K562 (cell line): Measurements from ENCODE around the gene ADIPOR1. TPM values are rescaled to one million over a fixed set of nuclear protein-coding genes. Genes with fewer than 3 reads are reported as not detected.

Experiments
- ATAC-seq: fragments of 200-7000 bp; cut with Tn5 transposase; 3 replicates; pipeline ENCODE4 v1.9.1; 2020; ENCODE audit warnings: moderate library complexity
- BruUV-seq: library from RNA; stranded (reverse); fragments of 400-500 nt; replicated peaks from 2 replicates; lab custom pipeline; 2021; lab: Mats Ljungman, UMichigan
- CTCF ChIA-PET: fragments of 300-600 bp; formaldehyde crosslinking; extraction: SDS; loops from one replicate; lab custom pipeline; 2021; ENCODE audit warnings: low intra/inter-chr PET ratio; lab: Yijun Ruan, JAX
- POLR2A ChIA-PET: fragments of 300-600, 350-650 bp; sonication (Branson Sonifier 250); formaldehyde crosslinking; extraction: SDS; loops from one replicate; lab custom pipeline; 2021; ENCODE audit warnings: antibody characterized with exemption, inconsistent platforms; lab: Yijun Ruan, JAX
- DNase-seq, 4 experiments: peaks; one replicate each; pipeline versions ENCODE4 v3.0.0 to v3.0.0-alpha.2; 2011 to 2018; ENCODE audit warnings: low spot score in 3 of 4, mixed read lengths in 3 of 4; ENCODE audit errors: extremely low read depth in 1 of 4
- FAIRE-seq: peaks from 2 replicates; lab custom pipeline; 2011; peaks lifted over from hg19 to GRCh38; lab: Jason Lieb, UNC
- H2AFZ ChIP-seq: 2 replicates; pipeline ENCODE4 v1.6.0; 2011; ENCODE audit warnings: low read depth, low read length, control low read depth, inconsistent platforms
- H3K27ac ChIP-seq: fragments of 200-600 bp; 3 replicates; pipeline ENCODE4 v1.8.0; 2011; ENCODE audit warnings: low read depth, mild to moderate bottlenecking, control low read depth, inconsistent platforms, low read length, moderate library complexity, mixed read lengths; ENCODE audit errors: extremely low read depth
- H3K27me3 ChIP-seq, 2 experiments: fragments of 300-600 bp in 1 of 2; 2 replicates in 1 of 2; 3 replicates in 1 of 2; pipeline versions ENCODE4 v1.6.0 to v1.8.0; 2011; ENCODE audit warnings: inconsistent platforms in 2 of 2, low read length in 2 of 2, mild to moderate bottlenecking in 1 of 2, mixed read lengths in 1 of 2, moderate library complexity in 1 of 2; ENCODE audit not compliant: control insufficient read depth in 2 of 2, insufficient read depth in 2 of 2
- H3K36me3 ChIP-seq: fragments of 300-600 bp; 3 replicates; pipeline ENCODE4 v1.8.0; 2011; ENCODE audit warnings: mild to moderate bottlenecking, low read length, inconsistent platforms; ENCODE audit not compliant: control insufficient read depth, insufficient read depth
- H3K4me1 ChIP-seq, 2 experiments: fragments of 200-600 bp in 1 of 2; replicated peaks in 1 of 2; 2 replicates in 1 of 2; 3 replicates in 1 of 2; pipeline versions ENCODE4 v1.5.1 to v1.8.0; 2011; ENCODE audit warnings: inconsistent platforms in 2 of 2, low read length in 2 of 2, mild to moderate bottlenecking in 1 of 2, mixed read lengths in 1 of 2, moderate library complexity in 1 of 2; ENCODE audit not compliant: control insufficient read depth in 2 of 2, insufficient read depth in 2 of 2
- H3K4me2 ChIP-seq: 2 replicates; pipeline ENCODE4 v1.6.1; 2011; ENCODE audit warnings: low read length, control low read depth, inconsistent platforms, mixed read lengths; ENCODE audit not compliant: insufficient read depth
- H3K4me3 ChIP-seq: fragments of 200-600 bp; sonication (generic), shearing (Covaris generic); 2 replicates; pipeline ENCODE4 v1.5.1; 2016; ENCODE audit warnings: control low read depth, inconsistent platforms
- H3K79me2 ChIP-seq: fragments of 200-600 bp; 3 replicates; pipeline ENCODE4 v1.8.0; 2011; ENCODE audit warnings: low read length, inconsistent platforms; ENCODE audit not compliant: control insufficient read depth, insufficient read depth
- H3K9ac ChIP-seq, 2 experiments: 2 replicates each; pipeline versions ENCODE4 v1.6.0 to v1.6.1; 2011; ENCODE audit warnings: low read depth in 2 of 2, low read length in 2 of 2, control low read depth in 1 of 2, inconsistent platforms in 1 of 2, mild to moderate bottlenecking in 1 of 2, mixed read lengths in 1 of 2; ENCODE audit not compliant: insufficient read depth in 1 of 2
- H3K9me1 ChIP-seq: one replicate; pipeline ENCODE4 v1.6.0; 2011; ENCODE audit warnings: inconsistent platforms, mild to moderate bottlenecking, low read length, moderate library complexity; ENCODE audit not compliant: control insufficient read depth, insufficient read depth
- H3K9me3 ChIP-seq: replicated peaks from 2 replicates; pipeline ENCODE4 v1.5.1; 2011; ENCODE audit warnings: low read depth, low read length, inconsistent platforms; ENCODE audit not compliant: control insufficient read depth, insufficient read depth
- H4K20me1 ChIP-seq: replicated peaks from 2 replicates; pipeline ENCODE4 v1.6.1; 2011; ENCODE audit warnings: low read length, inconsistent platforms, mixed read lengths; ENCODE audit not compliant: control insufficient read depth, insufficient read depth
- BCOR ChIP-seq: fragments of 450-650 bp; IDR thresholded peaks from 2 replicates; pipeline ENCODE4 v1.6.1; 2016
- CTCFL ChIP-seq: IDR thresholded peaks from 2 replicates; pipeline ENCODE4 v1.6.1; 2011; ENCODE audit warnings: borderline replicate concordance, low read depth, mild to moderate bottlenecking, moderate library complexity, low read length; ENCODE audit not compliant: insufficient read depth, poor library complexity, severe bottlenecking
- E4F1 ChIP-seq: fragments of 250-450 bp; sonication (Bioruptor Pico); IDR thresholded peaks from 2 replicates; pipeline ENCODE4 v1.5.0; 2021; ENCODE audit warnings: mild to moderate bottlenecking, borderline replicate concordance
- FOXK2 ChIP-seq, 2 experiments: fragments of 450-650 bp; IDR thresholded peaks in 1 of 2; conservative IDR thresholded peaks in 1 of 2; 2 replicates each; pipeline ENCODE4 v1.6.1; 2016; ENCODE audit warnings: low read depth in 2 of 2, mild to moderate bottlenecking in 1 of 2
- MEIS2 ChIP-seq: fragments of 450-650 bp; IDR thresholded peaks from 2 replicates; pipeline ENCODE4 v1.6.1; 2014; ENCODE audit warnings: mild to moderate bottlenecking; ENCODE audit not compliant: partially characterized antibody
- MXD1 ChIP-seq: fragments of 250-450 bp; sonication (Bioruptor Pico); IDR thresholded peaks from 2 replicates; pipeline ENCODE4 v1.8.0; 2021; ENCODE audit warnings: borderline replicate concordance, mild to moderate bottlenecking, moderate library complexity; ENCODE audit not compliant: poor library complexity, severe bottlenecking
- NFYB ChIP-seq: IDR thresholded peaks from 2 replicates; pipeline ENCODE4 v1.6.1; 2011; ENCODE audit warnings: mild to moderate bottlenecking, moderate library complexity; ENCODE audit not compliant: insufficient read length; ENCODE audit errors: extremely low read depth
- ZNF3 ChIP-seq: fragments of 250-450 bp; sonication (Bioruptor Pico); IDR thresholded peaks from 2 replicates; pipeline ENCODE4 v1.5.0; 2021; ENCODE audit warnings: mild to moderate bottlenecking, moderate library complexity
- ZNF408 ChIP-seq: fragments of 250-450 bp; sonication (Bioruptor Pico); IDR thresholded peaks from 2 replicates; pipeline ENCODE4 v1.4.0; 2020; ENCODE audit warnings: low read depth, mild to moderate bottlenecking, moderate library complexity
- WGBS: fragments of 100-300 bp; shearing (Covaris generic); methylation state at CpG from one replicate; pipeline ENCODE4 v1.1.6; 2016; ENCODE audit warnings: low coverage, mixed read lengths; ENCODE audit not compliant: insufficient coverage; ENCODE audit errors: missing lambda C conversion rate; 5-methylcytosine and 5-hydroxymethylcytosine counted together
- in situ Hi-C: fragments of 300-500 bp; cut with MboI; formaldehyde crosslinking; loops from 4 replicates; pipeline ENCODE4 v1.15.0; 2018; ENCODE audit warnings: inconsistent platforms, mixed read lengths
- intact Hi-C: fragments of 100-400 bp; cut with micrococcal nuclease; formaldehyde crosslinking; loops from 2 replicates; pipeline ENCODE4 v1.14.2; 2022
- polyA plus RNA-seq, 8 experiments: library from polyadenylated mRNA; depleted of rRNA in 4 of 8; stranded (reverse) in 5 of 8; unstranded in 3 of 8; fragments of >200 nt; fragmentation: Nextera tagmentation in 2 of 8; fragmentation: Illumina TruSeq in 1 of 8; extraction: Ambion mirVana in 2 of 8; extraction: Trizol in 1 of 8; gene quantifications; 2 replicates each; pipeline versions ENCODE4 v1.2.1 to v1.2.3, GENCODE V29; 2011 to 2014; ENCODE audit warnings: inconsistent platforms in 1 of 8, missing spikeins in 1 of 8
- total RNA-seq, 7 experiments: library from RNA; depleted of rRNA in 6 of 7; stranded (reverse); fragments of >200 nt in 6 of 7; fragmentation: Illumina TruSeq in 2 of 7; extraction: Trizol in 2 of 7; gene quantifications; 2 replicates each; pipeline versions ENCODE4 v1.2.1 to v1.2.3, GENCODE V29; 2011 to 2021; ENCODE audit warnings: low replicate concordance in 1 of 7
- TF ChIP-seq, protein P1 (sequence below): fragments of 450-650 bp; formaldehyde crosslinking; IDR thresholded peaks from 2 replicates; pipeline ENCODE4 v1.4.0; 2022; ENCODE audit warnings: missing genetic modification characterization
- TF ChIP-seq, protein P2 (sequence below): fragments of 450-650 bp; IDR thresholded peaks from 2 replicates; pipeline ENCODE4 v1.6.1; 2016; ENCODE audit warnings: borderline replicate concordance

ADIPOR1 gene
- total and polyA plus RNA-seq, 9 of the 15 experiments (the other 6 are each of a cell fraction or from before 2014, with no cell fraction given): 29.0 to 217 (median 100) TPM

DNA sequence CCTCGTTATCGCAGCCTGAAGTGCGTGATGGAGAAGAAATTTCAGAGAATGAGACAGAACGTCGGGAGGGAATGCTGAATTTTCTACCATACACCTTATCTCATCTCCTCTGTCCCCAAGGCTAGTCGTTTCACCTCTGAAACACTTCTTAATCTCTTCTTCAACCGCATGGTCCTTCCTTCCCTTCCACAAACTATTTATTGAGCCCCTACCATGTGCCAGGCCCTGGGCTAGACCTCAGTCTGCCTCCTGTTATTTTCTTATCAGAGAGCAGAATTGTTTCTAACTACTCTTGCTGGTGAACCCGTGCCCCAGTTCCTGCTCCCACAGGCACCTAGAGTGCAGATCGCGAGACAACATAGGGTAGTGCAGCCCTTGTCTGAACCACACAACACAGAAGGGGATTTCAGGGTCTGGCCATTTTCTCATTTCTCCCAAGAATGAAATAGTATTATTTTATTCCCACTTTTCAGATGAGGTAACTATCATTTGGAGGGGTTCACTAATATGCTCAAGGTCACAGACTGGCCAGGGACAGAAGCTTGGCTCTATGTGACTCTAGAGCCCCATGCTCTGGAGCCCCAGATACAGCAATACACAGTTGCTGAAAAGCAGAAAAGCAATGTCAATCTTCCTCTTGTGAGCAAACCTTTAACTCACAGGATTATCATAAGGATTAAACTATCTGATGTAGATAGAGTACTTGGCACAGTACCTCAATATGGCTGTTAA, 598 bp upstream of the ADIPOR1 start:
- peak; percentile 32 for ATAC-seq
- TSS peak; percentile 98 for BruUV-seq
- no peak for TF ChIP-seq ZNF408 (CRISPR knock-in tag)
- TF ChIP-seq, protein P1, sequence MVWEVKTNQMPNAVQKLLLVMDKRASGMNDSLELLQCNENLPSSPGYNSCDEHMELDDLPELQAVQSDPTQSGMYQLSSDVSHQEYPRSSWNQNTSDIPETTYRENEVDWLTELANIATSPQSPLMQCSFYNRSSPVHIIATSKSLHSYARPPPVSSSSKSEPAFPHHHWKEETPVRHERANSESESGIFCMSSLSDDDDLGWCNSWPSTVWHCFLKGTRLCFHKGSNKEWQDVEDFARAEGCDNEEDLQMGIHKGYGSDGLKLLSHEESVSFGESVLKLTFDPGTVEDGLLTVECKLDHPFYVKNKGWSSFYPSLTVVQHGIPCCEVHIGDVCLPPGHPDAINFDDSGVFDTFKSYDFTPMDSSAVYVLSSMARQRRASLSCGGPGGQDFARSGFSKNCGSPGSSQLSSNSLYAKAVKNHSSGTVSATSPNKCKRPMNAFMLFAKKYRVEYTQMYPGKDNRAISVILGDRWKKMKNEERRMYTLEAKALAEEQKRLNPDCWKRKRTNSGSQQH (CRISPR knock-in tag): no peak
- no peak for TF ChIP-seq MEIS2
- no peak for TF ChIP-seq NFYB
- no peak for TF ChIP-seq E4F1 (CRISPR knock-in tag)
- no peak for TF ChIP-seq FOXK2 (conservative IDR thresholded peaks at IDR 0.05 in 1 of 2, IDR thresholded peaks at IDR 0.05 in 1 of 2; ENCODE audit: low read depth in 2 of 2)
- TF ChIP-seq MXD1 (CRISPR knock-in tag): no peak
- peak; percentile 46; the same call in 1 of the 2 replicates for TF ChIP-seq BCOR
- no peak for TF ChIP-seq ZNF3 (CRISPR knock-in tag)
- TF ChIP-seq, protein P2, sequence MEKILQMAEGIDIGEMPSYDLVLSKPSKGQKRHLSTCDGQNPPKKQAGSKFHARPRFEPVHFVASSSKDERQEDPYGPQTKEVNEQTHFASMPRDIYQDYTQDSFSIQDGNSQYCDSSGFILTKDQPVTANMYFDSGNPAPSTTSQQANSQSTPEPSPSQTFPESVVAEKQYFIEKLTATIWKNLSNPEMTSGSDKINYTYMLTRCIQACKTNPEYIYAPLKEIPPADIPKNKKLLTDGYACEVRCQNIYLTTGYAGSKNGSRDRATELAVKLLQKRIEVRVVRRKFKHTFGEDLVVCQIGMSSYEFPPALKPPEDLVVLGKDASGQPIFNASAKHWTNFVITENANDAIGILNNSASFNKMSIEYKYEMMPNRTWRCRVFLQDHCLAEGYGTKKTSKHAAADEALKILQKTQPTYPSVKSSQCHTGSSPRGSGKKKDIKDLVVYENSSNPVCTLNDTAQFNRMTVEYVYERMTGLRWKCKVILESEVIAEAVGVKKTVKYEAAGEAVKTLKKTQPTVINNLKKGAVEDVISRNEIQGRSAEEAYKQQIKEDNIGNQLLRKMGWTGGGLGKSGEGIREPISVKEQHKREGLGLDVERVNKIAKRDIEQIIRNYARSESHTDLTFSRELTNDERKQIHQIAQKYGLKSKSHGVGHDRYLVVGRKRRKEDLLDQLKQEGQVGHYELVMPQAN: peak; percentile 76
- TF ChIP-seq CTCFL: no peak

More for the DNA sequence above, 598 bp upstream of the ADIPOR1 start:
- peak overlapping the region; percentile 97 for H3K4me3 ChIP-seq
- H3K4me1 ChIP-seq: peaks cover 15 to 27% of the 10 kb centered on the region in 2 experiments
- peaks cover 43% of the 10 kb centered on the region for H3K79me2 ChIP-seq
- in situ Hi-C loops (no loop called here), intact Hi-C loops (loop anchor here (2.0 to 5.0 kb wide), 2 partner anchors 32 to 71 kb away; partner anchors contain the start of genes KLHL12 and RABIF)
- 2% methylated on average over 10 of the region's 10 CpGs for WGBS
- DNase-seq (peak in 1 of 4 experiments; percentile 21), FAIRE-seq (peak; percentile 52)
- peak overlapping the region; percentile 95 for H3K4me2 ChIP-seq
- peak overlapping the region; percentile 92 for H2AFZ ChIP-seq
- peaks cover 12% of the 10 kb centered on the region; the same call in 1 of the 2 replicates for H4K20me1 ChIP-seq
- ChIA-PET POLR2A (interaction anchor here (0.6 to 1.6 kb wide), 5 partner anchors 9 to 16 kb away, joined by 3 to 14 read pairs (median 3); no protein-coding TSS in a partner anchor), CTCF (no interaction called here)
- no peaks in the 10 kb centered on the region for H3K9me1 ChIP-seq
- H3K27me3 ChIP-seq: no peaks in the 10 kb centered on the region
- no peaks in the 10 kb centered on the region for H3K9me3 ChIP-seq
- peaks cover 52% of the 10 kb centered on the region for H3K36me3 ChIP-seq
- H3K27ac ChIP-seq: peak overlapping the region; percentile 64
- H3K9ac ChIP-seq: peak overlapping the region; percentile 21 to 67; a peak in 3 of 4 replicates
